ENCODE results near the gene TMC1.

GRCh38 chr9:72675586-72675985, 154.2 kb downstream of the TMC1 start:
- TF ChIP-seq YY1 (IDR thresholded peaks at IDR 0.05; ENCODE audit: insufficient read depth, insufficient read length): no peak
- TF ChIP-seq SUZ12 (IDR thresholded peaks at IDR 0.05; ENCODE audit: extremely low read depth, insufficient read depth, insufficient read length): no peak
